NB4 (cell line): ENCODE measurements around the gene ATP6V1F.

ENCODE experiments used
- TF ChIP-seq, protein P1 (sequence below): IDR thresholded peaks from one replicate; pipeline ENCODE4 v1.5.1; 2012; ENCODE audit warnings: low read depth, low read length
- TF ChIP-seq, protein P2 (sequence below): IDR thresholded peaks from 2 replicates; pipeline ENCODE4 v1.6.1; 2011; ENCODE audit warnings: low read depth, low read length

DNA sequence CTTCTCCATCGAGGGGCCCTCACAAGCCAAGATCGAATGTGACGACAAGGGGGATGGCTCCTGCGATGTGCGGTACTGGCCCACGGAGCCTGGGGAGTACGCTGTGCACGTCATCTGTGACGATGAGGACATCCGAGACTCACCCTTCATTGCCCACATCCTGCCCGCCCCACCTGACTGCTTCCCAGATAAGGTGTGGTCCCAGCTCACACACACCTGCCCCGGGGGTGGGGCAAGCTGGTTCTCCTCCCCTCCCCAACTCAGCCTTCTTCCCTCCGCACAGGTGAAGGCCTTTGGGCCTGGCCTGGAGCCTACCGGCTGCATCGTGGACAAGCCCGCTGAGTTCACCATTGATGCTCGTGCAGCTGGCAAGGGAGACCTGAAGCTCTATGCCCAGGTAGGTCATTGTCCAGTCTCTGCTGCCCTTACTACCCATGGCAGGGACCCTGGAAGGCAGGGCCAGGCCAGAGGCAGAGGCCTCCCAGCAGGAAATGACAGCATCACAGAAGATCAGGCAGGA lies 21.4 kb upstream of the ATP6V1F start:
- TF ChIP-seq, protein P1, sequence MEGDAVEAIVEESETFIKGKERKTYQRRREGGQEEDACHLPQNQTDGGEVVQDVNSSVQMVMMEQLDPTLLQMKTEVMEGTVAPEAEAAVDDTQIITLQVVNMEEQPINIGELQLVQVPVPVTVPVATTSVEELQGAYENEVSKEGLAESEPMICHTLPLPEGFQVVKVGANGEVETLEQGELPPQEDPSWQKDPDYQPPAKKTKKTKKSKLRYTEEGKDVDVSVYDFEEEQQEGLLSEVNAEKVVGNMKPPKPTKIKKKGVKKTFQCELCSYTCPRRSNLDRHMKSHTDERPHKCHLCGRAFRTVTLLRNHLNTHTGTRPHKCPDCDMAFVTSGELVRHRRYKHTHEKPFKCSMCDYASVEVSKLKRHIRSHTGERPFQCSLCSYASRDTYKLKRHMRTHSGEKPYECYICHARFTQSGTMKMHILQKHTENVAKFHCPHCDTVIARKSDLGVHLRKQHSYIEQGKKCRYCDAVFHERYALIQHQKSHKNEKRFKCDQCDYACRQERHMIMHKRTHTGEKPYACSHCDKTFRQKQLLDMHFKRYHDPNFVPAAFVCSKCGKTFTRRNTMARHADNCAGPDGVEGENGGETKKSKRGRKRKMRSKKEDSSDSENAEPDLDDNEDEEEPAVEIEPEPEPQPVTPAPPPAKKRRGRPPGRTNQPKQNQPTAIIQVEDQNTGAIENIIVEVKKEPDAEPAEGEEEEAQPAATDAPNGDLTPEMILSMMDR = no peak
- TF ChIP-seq, protein P2, sequence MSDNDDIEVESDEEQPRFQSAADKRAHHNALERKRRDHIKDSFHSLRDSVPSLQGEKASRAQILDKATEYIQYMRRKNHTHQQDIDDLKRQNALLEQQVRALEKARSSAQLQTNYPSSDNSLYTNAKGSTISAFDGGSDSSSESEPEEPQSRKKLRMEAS = no peak
